Measurements from ENCODE around the gene EXOC4.

EXOC4 gene

DNA sequence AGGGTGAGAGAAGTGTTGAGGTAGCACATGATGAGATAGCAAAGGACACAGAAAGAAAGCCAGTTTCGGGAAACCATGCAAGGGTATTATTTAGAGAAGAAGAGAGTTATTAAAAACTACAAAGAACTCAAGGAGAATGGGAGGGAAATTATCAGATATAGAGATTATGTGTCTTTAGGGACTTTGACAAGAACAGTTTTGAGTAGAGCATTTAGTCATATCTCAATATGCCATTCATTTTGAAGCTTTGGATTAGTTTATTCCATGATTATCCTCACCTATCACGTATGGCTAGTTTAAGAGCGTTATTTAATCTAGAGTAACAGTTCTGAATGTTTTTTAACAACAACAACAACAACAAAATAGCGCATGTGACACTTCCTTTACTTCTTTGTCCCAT, 409.4 kb downstream of the EXOC4 start:
- Histone ChIP-seq H3F3A (ENCODE audit: low read depth) (no peaks in the 10 kb centered on the region), H3K36me3 (ENCODE audit: insufficient read depth, low read length) (no peaks in the 10 kb centered on the region), H3K9me2 (replicated peaks; ENCODE audit: low read depth, low read length) (no peaks in the 10 kb centered on the region), H3K79me2 (ENCODE audit: insufficient read depth, low read length) (no peaks in the 10 kb centered on the region), H4K20me1 (ENCODE audit: insufficient read depth, low read length, poor library complexity, severe bottlenecking) (no peaks in the 10 kb centered on the region), H2AFZ (ENCODE audit: low read length) (no peak overlapping the region), H3K4me3 (ENCODE audit: low read length, poor library complexity, severe bottlenecking) (no peak overlapping the region), H3K4me1 (ENCODE audit: insufficient read depth, low read length, poor library complexity, severe bottlenecking) (peaks cover 54% of the 10 kb centered on the region), H3K9me3 (ENCODE audit: insufficient read depth, low read depth, low read length) (no peaks in the 10 kb centered on the region), H3K27me3 (ENCODE audit: insufficient read depth, low read length, poor library complexity, severe bottlenecking) (no peaks in the 10 kb centered on the region), H3K4me2 (ENCODE audit: low read depth, low read length, poor library complexity, severe bottlenecking) (peak overlapping the region; percentile 17), H3K9ac (ENCODE audit: low read depth, low read length, poor library complexity, severe bottlenecking) (no peak overlapping the region)
- TF ChIP-seq, protein P1, sequence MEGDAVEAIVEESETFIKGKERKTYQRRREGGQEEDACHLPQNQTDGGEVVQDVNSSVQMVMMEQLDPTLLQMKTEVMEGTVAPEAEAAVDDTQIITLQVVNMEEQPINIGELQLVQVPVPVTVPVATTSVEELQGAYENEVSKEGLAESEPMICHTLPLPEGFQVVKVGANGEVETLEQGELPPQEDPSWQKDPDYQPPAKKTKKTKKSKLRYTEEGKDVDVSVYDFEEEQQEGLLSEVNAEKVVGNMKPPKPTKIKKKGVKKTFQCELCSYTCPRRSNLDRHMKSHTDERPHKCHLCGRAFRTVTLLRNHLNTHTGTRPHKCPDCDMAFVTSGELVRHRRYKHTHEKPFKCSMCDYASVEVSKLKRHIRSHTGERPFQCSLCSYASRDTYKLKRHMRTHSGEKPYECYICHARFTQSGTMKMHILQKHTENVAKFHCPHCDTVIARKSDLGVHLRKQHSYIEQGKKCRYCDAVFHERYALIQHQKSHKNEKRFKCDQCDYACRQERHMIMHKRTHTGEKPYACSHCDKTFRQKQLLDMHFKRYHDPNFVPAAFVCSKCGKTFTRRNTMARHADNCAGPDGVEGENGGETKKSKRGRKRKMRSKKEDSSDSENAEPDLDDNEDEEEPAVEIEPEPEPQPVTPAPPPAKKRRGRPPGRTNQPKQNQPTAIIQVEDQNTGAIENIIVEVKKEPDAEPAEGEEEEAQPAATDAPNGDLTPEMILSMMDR (conservative IDR thresholded peaks at IDR 0.05; ENCODE audit: low read length), result no peak
- TF ChIP-seq EZH2phosphoT487 (IDR thresholded peaks at IDR 0.05; ENCODE audit: borderline replicate concordance), result no peak

- Histone ChIP-seq H3K9me3 (ENCODE audit: insufficient read depth, low read depth, low read length) (no peaks in the 10 kb centered on the region), H3K9ac (ENCODE audit: low read depth, low read length, poor library complexity, severe bottlenecking) (no peak overlapping the region), H3K4me1 (ENCODE audit: insufficient read depth, low read length, poor library complexity, severe bottlenecking) (peaks cover 54% of the 10 kb centered on the region), H3K36me3 (ENCODE audit: insufficient read depth, low read length) (no peaks in the 10 kb centered on the region), H3K27me3 (ENCODE audit: insufficient read depth, low read length, poor library complexity, severe bottlenecking) (no peaks in the 10 kb centered on the region), H3K9me2 (replicated peaks; ENCODE audit: low read depth, low read length) (no peaks in the 10 kb centered on the region), H3K4me3 (ENCODE audit: low read length, poor library complexity, severe bottlenecking) (no peak overlapping the region), H4K20me1 (ENCODE audit: insufficient read depth, low read length, poor library complexity, severe bottlenecking) (no peaks in the 10 kb centered on the region), H2AFZ (ENCODE audit: low read length) (no peak overlapping the region), H3F3A (ENCODE audit: low read depth) (0 out of 2 replicates have a peak, but pooled peaks cover 2% of the 10 kb centered on the region), H3K4me2 (ENCODE audit: low read depth, low read length, poor library complexity, severe bottlenecking) (peak overlapping the region; percentile 17), H3K79me2 (ENCODE audit: insufficient read depth, low read length) (no peaks in the 10 kb centered on the region)
- TF ChIP-seq, protein P1 (conservative IDR thresholded peaks at IDR 0.05; ENCODE audit: low read length), result no peak
- TF ChIP-seq EZH2phosphoT487 (IDR thresholded peaks at IDR 0.05; ENCODE audit: borderline replicate concordance), result no peak
Observed at GRCh38 chr7:133662830-133663229, 410.0 kb downstream of the EXOC4 start.

DNA sequence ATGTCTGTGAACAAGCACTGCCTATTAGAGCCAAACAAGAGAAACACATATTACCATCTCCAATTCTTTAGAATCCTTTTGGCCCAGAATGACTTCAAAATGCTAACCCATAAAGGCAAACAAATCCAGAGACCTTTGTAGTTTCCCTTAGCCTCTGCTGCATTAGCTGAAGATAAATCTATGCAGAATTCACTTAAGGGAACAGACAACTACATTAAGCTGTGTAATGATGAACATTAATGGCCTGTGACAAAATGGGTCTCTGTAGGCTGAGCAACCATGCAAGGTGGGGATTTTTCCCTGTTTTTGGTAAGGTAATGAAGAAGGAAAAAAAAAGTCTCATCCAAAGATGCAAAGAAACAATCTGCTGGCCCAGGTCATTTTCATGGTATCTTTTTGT, 411.6 kb downstream of the EXOC4 start:
- 0 out of 2 replicates have a peak, but pooled peaks cover 2% of the 10 kb centered on the region for H3F3A ChIP-seq (ENCODE audit: low read depth)
- H3K79me2 ChIP-seq (ENCODE audit: insufficient read depth, low read length), result no peaks in the 10 kb centered on the region
- H3K4me2 ChIP-seq (ENCODE audit: low read depth, low read length, poor library complexity, severe bottlenecking), result no peak overlapping the region
- no peaks in the 10 kb centered on the region for H3K9me2 ChIP-seq (replicated peaks; ENCODE audit: low read depth, low read length)
- H4K20me1 ChIP-seq (ENCODE audit: insufficient read depth, low read length, poor library complexity, severe bottlenecking), result no peaks in the 10 kb centered on the region
- TF ChIP-seq EZH2phosphoT487 (IDR thresholded peaks at IDR 0.05; ENCODE audit: borderline replicate concordance), result no peak
- TF ChIP-seq, protein P1 (conservative IDR thresholded peaks at IDR 0.05; ENCODE audit: low read length), result no peak
- H2AFZ ChIP-seq (ENCODE audit: low read length), result no peak overlapping the region
- H3K4me3 ChIP-seq (ENCODE audit: low read length, poor library complexity, severe bottlenecking), result no peak overlapping the region
- no peaks in the 10 kb centered on the region for H3K36me3 ChIP-seq (ENCODE audit: insufficient read depth, low read length)
- H3K27me3 ChIP-seq (ENCODE audit: insufficient read depth, low read length, poor library complexity, severe bottlenecking), result no peaks in the 10 kb centered on the region
- H3K4me1 ChIP-seq (ENCODE audit: insufficient read depth, low read length, poor library complexity, severe bottlenecking), result peaks cover 53% of the 10 kb centered on the region
- H3K9ac ChIP-seq (ENCODE audit: low read depth, low read length, poor library complexity, severe bottlenecking), result no peak overlapping the region
- H3K9me3 ChIP-seq (ENCODE audit: insufficient read depth, low read depth, low read length), result no peaks in the 10 kb centered on the region
